GM21381 (cell line): Measurements from ENCODE around the gene AGBL4.

Experiments used
- ATAC-seq: cut with Tn5 transposase; IDR thresholded peaks from one replicate; pipeline ENCODE4 v1.9.1; 2021; ENCODE audit warnings: mild to moderate bottlenecking, moderate library complexity; ENCODE audit not compliant: unreplicated experiment

Gene AGBL4

DNA sequence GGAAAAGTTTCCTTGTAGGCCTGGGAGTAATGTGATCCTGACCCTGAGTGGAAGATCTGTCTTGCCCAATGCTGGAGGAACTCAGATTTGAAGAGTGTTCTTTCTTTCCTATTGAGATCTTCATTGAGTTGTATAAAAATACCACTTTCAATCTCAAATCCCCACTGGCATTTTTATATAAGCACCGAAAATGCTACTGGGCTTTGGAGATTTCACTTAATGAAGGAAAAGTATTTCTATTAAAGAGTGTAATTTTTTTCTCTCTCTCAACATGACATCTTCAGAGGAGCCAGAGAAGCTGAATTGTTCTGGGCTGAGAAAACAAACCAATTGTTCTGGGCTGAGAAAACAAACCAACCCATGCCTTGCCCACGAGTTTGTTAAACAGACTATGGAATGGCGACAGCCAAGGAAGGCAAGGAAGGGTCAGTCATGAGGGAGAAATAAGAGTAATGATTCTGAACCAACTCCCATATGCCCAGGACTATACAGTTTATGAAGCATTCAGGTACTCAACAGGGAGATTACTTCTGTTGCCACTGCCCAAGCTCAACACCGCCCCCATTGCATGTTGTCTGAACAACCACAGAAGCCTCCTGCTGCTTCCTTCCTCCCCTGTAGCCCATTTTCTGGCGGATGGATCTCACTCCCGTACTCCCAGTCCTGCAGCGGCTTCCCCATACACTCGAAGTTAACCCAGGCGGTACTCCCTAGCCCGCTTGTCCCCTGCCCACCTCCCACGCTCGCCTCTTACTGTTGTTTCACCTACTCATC lies 1350.2 kb downstream of the AGBL4 start:
- ATAC-seq: no peak

DNA sequence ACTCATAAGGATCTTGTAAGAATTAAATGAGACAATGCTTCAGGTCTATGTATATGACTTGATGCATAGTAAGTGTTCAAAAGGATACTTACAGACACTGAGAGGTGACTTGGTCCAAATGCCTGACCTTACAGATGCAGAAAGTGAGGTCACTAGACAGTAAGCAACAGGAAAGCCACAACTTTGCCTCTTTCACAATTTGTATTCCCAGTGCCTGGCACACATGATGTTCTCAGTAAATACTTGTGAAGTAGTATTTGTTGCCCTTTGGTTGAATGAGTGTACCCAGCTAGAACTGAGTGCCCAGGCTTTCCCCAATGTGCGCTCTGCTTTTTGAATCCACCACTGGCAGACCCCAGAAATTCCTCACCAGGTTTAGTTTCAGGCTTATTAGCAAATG lies 1352.2 kb downstream of the AGBL4 start:
- ATAC-seq: no peak

- no peak for ATAC-seq
These were observed 1353.3 kb downstream of the AGBL4 start for GRCh38 chr1:48670234-48671020.

DNA sequence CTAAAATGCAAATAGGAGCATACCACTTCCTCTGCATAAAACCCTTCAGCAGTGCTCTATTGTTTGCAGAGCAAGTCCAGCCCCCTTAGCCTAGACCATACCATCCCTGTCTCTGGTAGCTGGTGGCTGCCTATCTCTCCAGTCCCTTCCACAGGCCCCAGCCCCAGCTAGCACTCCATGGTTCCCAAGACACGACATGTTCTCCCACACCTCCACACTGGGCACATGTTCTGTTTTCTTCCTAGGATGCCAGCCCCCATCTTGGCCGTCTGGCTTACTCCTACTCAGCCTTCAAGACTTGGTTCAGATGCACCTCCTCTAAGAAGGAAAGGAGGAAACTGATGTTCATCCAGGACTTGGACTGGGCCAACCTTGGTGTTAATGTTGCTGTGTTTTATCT lies 1355.4 kb downstream of the AGBL4 start:
- ATAC-seq: no peak

DNA sequence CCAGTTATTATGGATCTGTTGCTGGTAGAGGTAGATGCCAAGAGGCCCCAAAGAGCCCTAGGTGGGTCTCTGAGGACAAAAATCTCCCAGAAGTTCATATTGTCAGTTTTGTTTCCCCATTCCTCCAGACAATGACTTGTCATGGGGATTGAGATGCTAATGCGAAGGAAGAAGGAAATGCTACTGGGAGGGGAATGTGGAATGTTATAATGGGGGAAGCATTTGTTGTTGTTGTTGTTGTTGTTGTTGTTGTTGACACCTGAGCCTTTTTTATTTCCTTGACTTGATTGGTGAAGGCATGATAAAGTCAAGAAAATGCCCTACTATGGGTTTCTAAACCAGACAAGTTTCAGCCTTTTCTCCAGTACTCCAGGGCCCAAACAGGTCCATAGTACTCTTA lies 1356.0 kb downstream of the AGBL4 start:
- no peak for ATAC-seq

- ATAC-seq: no peak
These were observed 1357.9 kb downstream of the AGBL4 start for GRCh38 chr1:48665708-48666407.

- ATAC-seq: no peak
These were observed 1361.9 kb downstream of the AGBL4 start for GRCh38 chr1:48661726-48662463.

- ATAC-seq: no peak
These were observed 1364.0 kb downstream of the AGBL4 start for GRCh38 chr1:48659801-48660200.

DNA sequence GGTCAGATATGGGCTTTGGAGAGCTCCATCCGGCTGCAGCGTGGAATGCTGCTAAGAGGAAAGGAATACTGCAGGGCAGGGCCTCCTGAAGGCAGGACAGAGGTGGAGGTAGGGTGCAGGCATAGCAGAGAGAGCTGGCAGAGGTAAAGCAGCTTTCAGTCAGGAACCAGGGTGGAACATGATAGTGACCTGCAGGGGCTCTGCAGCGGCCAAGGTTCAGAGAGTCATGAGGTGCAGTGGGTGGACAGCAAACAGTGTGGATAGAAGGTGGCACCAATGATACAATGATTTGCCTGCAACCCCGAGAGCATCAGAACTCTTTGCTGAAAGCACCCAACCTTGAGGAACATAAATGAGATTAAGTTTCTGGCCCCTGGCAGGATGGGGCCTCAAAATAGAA lies 1366.3 kb downstream of the AGBL4 start:
- ATAC-seq: no peak

DNA sequence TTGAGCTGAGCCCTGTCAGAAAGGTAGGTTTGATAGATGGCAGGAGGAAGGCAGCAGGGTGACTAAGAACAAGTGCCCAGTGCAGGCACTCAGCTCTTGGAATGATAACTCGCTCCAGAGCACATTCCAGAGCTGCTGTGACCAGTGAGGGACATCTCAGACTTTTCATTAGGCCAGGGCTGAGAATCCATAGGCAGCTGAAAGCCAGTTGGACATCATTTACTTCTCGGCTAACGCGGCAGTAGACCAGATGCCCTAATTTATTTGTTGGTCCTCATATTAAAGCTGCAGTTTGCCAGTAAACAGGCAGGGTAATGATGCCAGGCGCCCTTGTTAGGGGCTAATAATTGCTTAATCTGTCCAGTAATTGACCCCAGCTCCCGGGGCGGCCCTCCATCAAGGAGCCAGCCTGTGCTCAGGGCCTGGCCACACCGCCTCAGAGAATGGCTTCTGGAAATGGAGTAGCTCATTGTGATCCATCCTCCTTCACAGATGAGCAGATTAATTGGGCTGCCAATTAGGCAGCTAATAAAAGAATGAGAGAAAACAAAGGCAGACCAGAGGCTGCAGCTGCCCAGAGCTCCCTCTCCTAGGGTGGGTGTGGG lies 1369.0 kb downstream of the AGBL4 start:
- no peak for ATAC-seq

DNA sequence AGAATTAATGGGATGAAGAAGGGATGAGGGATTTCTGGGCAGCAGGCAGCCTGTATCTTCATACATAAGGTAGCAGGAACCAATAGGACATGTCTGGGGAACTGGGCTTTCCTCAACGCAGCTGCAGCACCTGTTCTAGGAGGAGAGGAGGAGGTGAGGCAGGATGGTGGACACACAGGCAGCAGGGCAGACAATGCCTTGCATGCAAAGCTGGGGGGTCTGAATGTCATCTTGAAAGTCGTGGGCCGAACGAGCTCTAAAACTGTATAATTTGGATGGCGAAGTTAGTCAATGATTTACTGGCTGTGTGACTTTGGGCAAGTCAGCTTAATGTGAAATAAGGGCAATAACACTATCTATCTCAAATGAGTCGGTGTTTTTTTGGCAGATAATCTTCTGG lies 1371.4 kb downstream of the AGBL4 start:
- ATAC-seq: no peak

DNA sequence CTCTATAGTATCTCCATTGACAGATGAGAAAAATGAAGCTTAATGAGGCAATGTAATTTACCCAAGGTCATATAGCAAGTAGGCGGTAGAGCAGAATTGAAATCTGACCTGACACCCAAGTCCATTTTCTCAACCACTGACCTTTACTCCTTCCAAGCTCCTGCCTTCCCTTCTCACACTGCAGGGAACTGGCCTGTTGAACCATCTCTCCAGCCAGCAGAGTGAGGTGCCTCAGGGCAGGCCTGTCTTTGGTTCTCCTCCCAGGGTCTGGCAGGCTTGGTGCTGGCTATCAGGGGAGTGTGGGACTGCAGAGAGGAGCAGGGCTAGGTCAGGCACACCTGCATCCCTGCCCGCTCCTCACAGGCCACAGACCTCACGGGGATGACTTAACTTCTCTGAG lies 1373.9 kb downstream of the AGBL4 start:
- no peak for ATAC-seq

DNA sequence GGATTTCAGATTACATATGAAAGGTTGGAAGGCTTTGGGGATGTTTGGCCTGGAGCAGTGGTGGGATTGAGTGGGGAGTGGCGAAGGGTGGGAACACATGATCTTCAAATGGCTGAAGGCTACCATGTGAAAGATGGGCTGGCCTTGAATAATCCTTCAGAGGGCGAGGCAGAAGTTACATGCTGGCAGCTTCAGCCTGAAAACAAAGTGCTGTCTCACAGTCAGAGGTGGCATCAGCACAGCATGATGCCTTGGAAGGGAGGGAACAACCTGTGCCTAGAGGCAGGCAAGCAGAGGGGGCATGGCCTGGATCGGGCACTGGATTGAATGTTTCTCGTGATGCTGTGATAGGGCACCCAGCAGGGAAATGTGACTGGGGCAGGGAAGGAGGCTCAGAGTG lies 1377.9 kb downstream of the AGBL4 start:
- no peak for ATAC-seq

DNA sequence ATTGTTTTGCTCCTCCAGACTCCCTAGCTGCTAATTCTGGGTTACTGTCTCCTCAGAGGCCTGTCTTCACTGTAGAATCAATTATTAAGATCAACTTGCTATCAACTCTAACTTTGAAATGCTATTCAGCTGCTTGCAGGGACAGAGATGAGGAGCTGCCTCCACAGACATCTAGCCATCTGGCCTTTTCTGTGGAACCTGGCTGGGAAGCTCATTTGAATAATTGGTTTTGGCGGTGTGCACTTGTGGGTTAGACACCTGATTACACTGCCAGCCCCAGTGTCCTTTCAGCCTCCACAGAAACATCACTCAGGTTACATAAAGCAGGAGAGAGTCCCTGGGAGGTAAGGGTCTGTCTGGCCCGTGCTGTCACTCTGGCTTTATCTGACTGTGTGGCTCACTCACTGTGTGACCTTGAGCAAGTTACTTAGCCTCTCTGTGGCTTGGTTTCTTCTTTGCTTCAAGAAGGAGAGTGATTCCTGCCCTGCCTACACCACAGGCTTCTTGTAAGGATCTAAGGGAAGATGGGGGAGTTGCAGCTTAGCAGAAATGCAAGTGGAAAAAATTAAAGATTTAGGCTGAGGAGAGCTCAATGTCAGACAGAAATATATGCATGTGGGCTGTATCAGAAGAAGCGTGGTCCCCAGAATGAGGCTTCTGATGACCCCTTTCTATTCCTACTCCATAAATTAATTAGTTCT lies 1378.7 kb downstream of the AGBL4 start:
- ATAC-seq: no peak

DNA sequence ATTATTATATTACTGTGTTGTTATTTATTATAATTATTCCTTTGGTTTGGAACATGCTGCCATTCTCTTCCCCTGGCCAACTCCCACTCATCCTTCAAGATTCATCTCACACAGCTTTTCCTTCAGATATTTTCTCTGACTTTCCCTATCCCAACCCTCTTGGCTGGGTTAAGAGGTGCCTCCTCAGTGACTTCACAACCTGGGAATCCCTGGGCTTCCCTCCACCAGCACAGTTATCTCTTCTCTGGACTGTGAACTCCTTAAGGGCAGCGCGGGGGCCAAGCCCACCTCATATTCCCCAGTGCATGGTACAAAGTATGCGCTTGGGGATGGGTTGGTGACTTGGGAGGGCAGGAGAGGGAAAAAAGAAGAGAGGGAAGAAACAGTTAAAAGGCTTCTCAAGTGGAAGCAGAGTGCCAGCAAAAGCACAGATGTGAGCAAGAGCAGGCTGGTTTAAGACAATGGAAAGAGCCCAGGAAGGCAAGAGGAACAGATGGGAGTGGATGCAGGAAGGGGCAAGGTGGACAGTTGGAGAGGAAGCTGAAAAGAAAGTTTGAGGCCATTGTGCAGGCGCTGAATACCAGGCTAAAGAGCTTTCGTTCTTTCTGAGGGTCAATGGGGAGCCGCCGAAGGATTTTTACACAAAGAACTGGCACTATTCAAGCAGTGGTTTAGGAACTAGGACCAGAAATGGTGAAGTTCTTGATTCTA lies 1379.4 kb downstream of the AGBL4 start:
- no peak for ATAC-seq

DNA sequence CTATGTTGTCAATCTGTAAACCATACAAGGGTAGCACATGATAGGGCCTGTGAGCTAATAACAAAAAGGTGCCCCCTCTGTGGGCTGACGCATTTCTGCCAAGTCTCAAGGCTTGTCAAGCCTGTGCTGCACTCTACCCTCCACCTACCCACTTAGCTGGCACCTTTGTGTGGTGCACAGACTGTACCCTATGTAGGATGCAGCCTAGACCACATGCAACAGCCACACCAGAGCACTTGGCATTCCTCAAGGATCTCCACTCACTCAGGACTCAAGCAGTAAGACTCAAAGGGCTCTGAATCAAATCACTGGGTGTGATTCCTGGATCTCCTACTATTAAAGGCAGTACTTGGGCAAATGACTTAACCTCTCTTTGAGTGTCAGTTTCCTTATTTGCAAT lies 1380.6 kb downstream of the AGBL4 start:
- ATAC-seq: no peak

GRCh38 chr1:48640836-48641492 lies 1382.8 kb downstream of the AGBL4 start:
- no peak for ATAC-seq

- ATAC-seq: no peak
These were observed 1393.9 kb downstream of the AGBL4 start for GRCh38 chr1:48629867-48630266.

GRCh38 chr1:48627486-48627885 lies 1396.3 kb downstream of the AGBL4 start:
- no peak for ATAC-seq
